ENCODE data around the gene GATA2.
A peak's percentile ranks its signal among the peaks of the same experiment; 100 is the strongest.

GATA2 gene

GRCh38 chr3:128486205-128486628 is 6.8 kb downstream of the GATA2 start:
- DNase-seq (ENCODE audit: low read depth), result no peak
- peak overlapping the region; percentile 95 for H3K4me3 ChIP-seq (ENCODE audit: control insufficient read depth, low read depth, low read length)
- no peak for TF ChIP-seq CTCF (IDR thresholded peaks at IDR 0.05; ENCODE audit: control insufficient read depth, insufficient read depth, low read depth, low read length, missing control alignments)

DNA sequence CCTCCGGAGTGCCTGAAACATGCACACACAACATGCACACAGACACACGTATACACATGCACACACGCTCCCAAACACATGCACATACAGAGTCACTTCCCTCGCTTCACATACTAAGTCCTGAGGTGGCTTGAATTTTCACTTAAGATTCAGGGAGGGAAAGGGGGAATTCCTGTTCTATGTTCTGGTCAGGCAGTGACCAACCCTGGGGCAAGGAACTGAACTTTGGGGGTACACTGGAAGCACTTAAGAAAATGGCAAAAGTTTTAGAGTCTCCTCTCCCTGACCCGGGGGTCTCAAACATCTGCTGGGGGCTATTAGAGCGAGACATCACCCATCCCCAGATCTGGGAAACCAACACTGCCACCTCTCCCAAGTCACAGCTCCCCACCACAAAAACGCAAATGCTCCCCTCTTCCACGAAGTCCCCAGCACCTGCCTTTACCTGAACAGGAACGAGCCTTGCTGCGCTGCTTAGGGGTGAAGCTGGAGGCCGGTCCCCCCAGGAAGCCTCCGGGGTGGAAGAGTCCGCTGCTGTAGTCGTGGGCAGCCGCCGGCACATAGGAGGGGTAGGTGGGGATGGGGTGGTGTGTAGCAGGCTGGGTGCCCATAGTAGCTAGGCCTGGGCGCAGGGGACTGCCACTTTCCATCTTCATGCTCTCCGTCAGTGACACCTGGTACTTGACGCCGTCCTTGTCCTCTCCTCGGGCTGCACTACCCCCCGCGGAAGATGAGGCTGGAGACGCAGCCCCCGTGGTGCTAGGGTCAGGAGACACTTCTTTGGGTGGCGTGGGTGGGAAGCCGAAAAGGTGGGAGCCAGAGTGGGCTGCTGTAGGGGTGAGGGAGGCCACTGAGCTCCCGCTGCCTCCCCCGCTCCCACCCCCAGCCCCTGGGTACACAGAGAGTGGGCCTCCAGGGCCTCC is 7.5 kb downstream of the GATA2 start:
- TF ChIP-seq CTCF (IDR thresholded peaks at IDR 0.05; ENCODE audit: control insufficient read depth, insufficient read depth, low read depth, low read length, missing control alignments), result no peak
- DNase-seq (ENCODE audit: low read depth), result no peak
- peak overlapping the region; percentile 95 for H3K4me3 ChIP-seq (ENCODE audit: control insufficient read depth, low read depth, low read length)

DNA sequence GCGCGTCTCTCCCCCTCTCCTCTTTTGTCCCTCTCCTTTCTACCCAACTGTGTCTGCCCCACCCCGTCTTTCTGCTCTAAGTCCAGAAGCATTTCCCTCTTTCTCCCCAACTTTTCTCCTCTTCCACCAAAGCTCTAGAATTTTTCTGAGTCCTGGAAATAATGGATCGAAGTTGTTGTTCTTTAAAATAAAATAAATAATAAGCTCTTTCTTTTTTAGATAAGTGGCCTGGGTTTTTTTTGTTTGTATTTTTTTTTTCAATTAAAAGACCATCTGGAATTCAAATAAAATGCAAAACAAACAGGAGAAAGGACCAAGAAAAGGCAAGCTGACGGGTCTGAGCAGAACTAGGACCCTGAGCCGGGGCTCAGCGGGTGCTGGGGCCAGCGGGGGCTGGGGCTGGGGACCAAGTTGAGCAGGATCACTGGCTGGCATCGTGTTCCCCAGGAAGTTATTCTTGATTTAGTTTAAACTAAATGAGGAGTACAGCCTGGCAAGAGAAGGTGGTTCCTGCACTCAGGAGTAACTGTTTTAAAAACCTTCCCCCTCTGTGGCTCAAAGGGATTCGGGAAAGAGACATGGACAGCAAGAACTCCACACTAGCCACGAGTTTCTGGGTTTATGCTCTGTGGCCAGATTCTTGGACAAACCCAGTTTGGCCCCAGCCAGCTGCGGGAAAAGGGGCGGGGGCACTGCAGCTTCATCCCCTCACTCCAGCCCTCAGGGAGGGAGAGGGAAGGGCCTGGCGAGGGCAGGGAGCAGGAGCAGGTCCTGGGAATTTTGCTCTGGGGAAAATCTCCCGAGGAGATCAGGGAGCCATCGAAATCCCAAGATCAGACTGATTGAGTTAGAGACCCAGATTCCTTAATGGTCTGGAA is 8.4 kb downstream of the GATA2 start:
- TF ChIP-seq CTCF (IDR thresholded peaks at IDR 0.05; ENCODE audit: control insufficient read depth, insufficient read depth, low read depth, low read length, missing control alignments), result no peak
- DNase-seq (ENCODE audit: low read depth), result no peak
- peak overlapping the region; percentile 95 for H3K4me3 ChIP-seq (ENCODE audit: control insufficient read depth, low read depth, low read length)

GRCh38 chr3:128483657-128484403 is 9.2 kb downstream of the GATA2 start:
- TF ChIP-seq CTCF (IDR thresholded peaks at IDR 0.05; ENCODE audit: control insufficient read depth, insufficient read depth, low read depth, low read length, missing control alignments), result no peak
- H3K4me3 ChIP-seq (ENCODE audit: control insufficient read depth, low read depth, low read length), result peak overlapping the region; percentile 31
- no peak for DNase-seq (ENCODE audit: low read depth)

- peak overlapping the region; percentile 31 for H3K4me3 ChIP-seq (ENCODE audit: control insufficient read depth, low read depth, low read length)
- DNase-seq (ENCODE audit: low read depth), result peak; percentile 43
- TF ChIP-seq CTCF (IDR thresholded peaks at IDR 0.05; ENCODE audit: control insufficient read depth, insufficient read depth, low read depth, low read length, missing control alignments), result peak; percentile 29
These were observed 10.0 kb downstream of the GATA2 start for GRCh38 chr3:128482666-128483656.

Measured in AG09309 (cell line).